Esophagus squamous epithelium (tissue), 5 donors: Measurements from ENCODE around the gene FSTL4. TPM values are rescaled to one million over a fixed set of nuclear protein-coding genes. Genes with fewer than 3 reads are reported as not detected.

Source experiments
- DNase-seq: peaks from one replicate; lab custom pipeline; 2025; lab: John Stamatoyannopoulos, UW
- H3K27ac ChIP-seq, 4 donors: fragments of 200-600 bp; sonication (generic); one replicate each; pipeline ENCODE4 v1.5.1; 2016 to 2019; ENCODE audit warnings: mild to moderate bottlenecking in 1 of 4
- H3K27me3 ChIP-seq, 4 donors: fragments of 200-600 bp; sonication (generic); 1 replicate in 3 of 4; 2 replicates in 1 of 4; pipeline versions ENCODE4 v1.5.1 to v1.6.0; 2017 to 2021; ENCODE audit warnings: antibody characterized with exemption in 1 of 4
- H3K36me3 ChIP-seq, 3 donors: fragments of 200-600 bp; sonication (generic); one replicate each; pipeline ENCODE4 v1.5.1; 2016 to 2019
- H3K4me1 ChIP-seq, 3 donors: fragments of 200-600 bp; sonication (generic); one replicate each; pipeline ENCODE4 v1.5.1; 2017 to 2019
- H3K4me3 ChIP-seq, 4 donors: fragments of 200-600 bp; sonication (generic); 1 replicate in 3 of 4; 2 replicates in 1 of 4; pipeline ENCODE4 v1.5.1; 2016 to 2019; ENCODE audit warnings: mild to moderate bottlenecking in 2 of 4, moderate library complexity in 1 of 4
- H3K9me3 ChIP-seq, 3 donors: fragments of 200-600 bp; sonication (generic); one replicate each; pipeline ENCODE4 v1.5.1; 2016 to 2019
- POLR2A ChIP-seq, 4 donors: fragments of 450-650 bp; IDR thresholded peaks; one replicate each; pipeline ENCODE4 v1.6.1; 2017; ENCODE audit warnings: antibody characterized with exemption in 4 of 4, mild to moderate bottlenecking in 4 of 4, moderate library complexity in 3 of 4
- WGBS, 2 donors: methylation state at CpG; one replicate each; pipeline ENCODE4 v1.1.5; 2018; 5-methylcytosine and 5-hydroxymethylcytosine counted together
- intact Hi-C: fragments of 100-400 bp; cut with DNase I; formaldehyde crosslinking; loops from one replicate; pipeline ENCODE4 v1.15.0; 2022
- total RNA-seq, 4 donors: library from RNA; depleted of rRNA; stranded (reverse); fragments of >200 nt; gene quantifications; one replicate each; pipeline ENCODE4 v1.1.0, GENCODE V29; 2016
- TF ChIP-seq, protein P1 (sequence below), 6 experiments: fragments of 450-650 bp in 4 of 6; fragments of 200-600 bp in 2 of 6; sonication (generic) in 2 of 6; IDR thresholded peaks; one replicate each; pipeline ENCODE4 v1.5.1; 2016 to 2019; ENCODE audit warnings: antibody characterized with exemption in 6 of 6, mild to moderate bottlenecking in 4 of 6, moderate library complexity in 4 of 6
- donor health status: DM: yes; HTN: yes; CAD: no.

Gene FSTL4
- total RNA-seq, 4 donors from 2014 or later: 0.53 to 4.1 (median 1.4) TPM

DNA sequence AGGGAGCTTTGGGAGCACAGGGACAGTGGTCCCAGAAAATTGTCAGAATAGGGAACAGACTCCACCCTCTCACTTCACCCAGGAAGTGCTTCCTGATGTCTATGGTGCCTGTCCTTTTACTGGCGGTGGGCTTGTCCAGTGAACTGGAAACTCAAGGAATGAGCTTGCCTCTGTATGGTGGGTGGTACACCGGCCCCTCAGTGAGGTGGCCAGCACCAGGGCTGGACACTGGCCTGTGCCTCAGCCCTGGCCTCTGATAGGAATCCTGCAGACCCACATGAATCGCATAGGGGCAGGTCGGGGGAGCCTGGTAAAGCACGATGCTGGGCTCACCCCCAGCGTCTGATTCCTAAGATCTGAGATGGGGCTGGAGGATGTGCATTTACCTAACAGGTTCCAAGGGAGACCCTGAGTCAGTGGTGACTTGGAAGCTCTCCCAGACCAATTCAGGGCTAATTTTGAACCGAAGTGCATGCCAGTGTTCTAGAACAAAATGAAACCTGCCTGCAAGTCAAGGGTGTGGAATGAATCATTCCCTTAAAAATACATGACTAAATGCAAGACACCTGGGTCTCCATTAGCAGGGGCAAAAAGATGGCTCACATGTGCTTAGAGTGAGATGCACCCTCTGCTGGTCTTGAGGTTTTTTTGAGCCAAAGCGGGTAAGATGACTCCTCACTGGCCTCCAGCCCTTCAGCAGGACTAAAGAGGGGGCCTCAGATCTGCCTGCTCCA is 382.2 kb downstream of the FSTL4 start:
- peaks cover 0 to 53% (median 0%) of the 10 kb centered on the region in 3 donors for H3K4me1 ChIP-seq
- TF ChIP-seq, protein P1, sequence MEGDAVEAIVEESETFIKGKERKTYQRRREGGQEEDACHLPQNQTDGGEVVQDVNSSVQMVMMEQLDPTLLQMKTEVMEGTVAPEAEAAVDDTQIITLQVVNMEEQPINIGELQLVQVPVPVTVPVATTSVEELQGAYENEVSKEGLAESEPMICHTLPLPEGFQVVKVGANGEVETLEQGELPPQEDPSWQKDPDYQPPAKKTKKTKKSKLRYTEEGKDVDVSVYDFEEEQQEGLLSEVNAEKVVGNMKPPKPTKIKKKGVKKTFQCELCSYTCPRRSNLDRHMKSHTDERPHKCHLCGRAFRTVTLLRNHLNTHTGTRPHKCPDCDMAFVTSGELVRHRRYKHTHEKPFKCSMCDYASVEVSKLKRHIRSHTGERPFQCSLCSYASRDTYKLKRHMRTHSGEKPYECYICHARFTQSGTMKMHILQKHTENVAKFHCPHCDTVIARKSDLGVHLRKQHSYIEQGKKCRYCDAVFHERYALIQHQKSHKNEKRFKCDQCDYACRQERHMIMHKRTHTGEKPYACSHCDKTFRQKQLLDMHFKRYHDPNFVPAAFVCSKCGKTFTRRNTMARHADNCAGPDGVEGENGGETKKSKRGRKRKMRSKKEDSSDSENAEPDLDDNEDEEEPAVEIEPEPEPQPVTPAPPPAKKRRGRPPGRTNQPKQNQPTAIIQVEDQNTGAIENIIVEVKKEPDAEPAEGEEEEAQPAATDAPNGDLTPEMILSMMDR (IDR thresholded peaks at IDR 0.05): no peak
- TF ChIP-seq POLR2A (IDR thresholded peaks at IDR 0.05): no peak
- intact Hi-C loops: no loop called here
- H3K9me3 ChIP-seq: no peaks in the 10 kb centered on the region
- H3K36me3 ChIP-seq: no peaks in the 10 kb centered on the region
- no peak overlapping the region for H3K27ac ChIP-seq
- WGBS, 2 donors: 38 to 67% methylated on average over 2 to 4 of the region's 8 CpGs
- no peaks in the 10 kb centered on the region for H3K27me3 ChIP-seq
- H3K4me3 ChIP-seq: no peak overlapping the region
- DNase-seq: no peak

DNA sequence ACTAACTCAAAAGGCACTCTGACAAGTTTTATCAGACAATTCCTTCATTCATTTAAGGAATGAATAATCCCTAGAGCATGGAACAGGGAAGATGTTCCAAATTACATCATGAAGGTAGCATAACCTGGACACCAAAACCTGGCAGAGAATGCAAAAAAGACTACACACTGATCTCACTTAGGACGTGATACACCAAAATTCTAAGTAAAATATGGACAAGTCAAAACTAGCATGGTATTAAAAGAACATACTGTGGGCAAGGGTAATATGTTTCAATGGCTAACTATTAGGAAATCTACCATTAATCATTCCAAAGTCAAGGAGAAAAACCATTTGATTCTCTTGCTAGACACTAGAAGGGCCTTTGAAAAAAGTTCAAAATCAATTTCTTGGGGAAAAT is 384.0 kb downstream of the FSTL4 start:
- intact Hi-C loops: no loop called here
- TF ChIP-seq POLR2A (IDR thresholded peaks at IDR 0.05): no peak
- TF ChIP-seq, protein P1 (IDR thresholded peaks at IDR 0.05): no peak

DNA sequence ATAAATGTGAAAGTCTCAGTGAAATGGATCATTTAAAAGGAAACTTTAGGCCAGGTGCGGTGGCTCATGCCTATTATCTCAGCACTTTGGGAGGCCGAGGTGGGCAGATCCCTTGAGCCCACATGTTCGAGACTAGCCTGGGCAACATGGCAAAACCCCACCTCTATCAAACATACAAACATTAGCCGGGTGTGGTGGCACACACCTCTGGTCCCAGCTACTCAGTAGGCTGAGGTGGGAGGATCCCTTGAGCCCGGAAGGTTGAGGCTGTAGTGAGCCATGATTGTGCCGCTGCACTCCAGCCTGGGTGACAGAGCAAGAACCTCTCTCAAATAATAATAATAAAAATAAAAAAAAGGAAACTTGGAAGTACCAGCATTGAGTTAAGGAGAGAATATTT is 384.4 kb downstream of the FSTL4 start:
- Histone ChIP-seq H3K36me3 (no peaks in the 10 kb centered on the region), H3K4me1 (peaks cover 0 to 53% (median 0%) of the 10 kb centered on the region in 3 donors), H3K27me3 (no peaks in the 10 kb centered on the region), H3K9me3 (no peaks in the 10 kb centered on the region), H3K27ac (no peak overlapping the region), H3K4me3 (no peak overlapping the region)
- intact Hi-C loops: no loop called here
- DNase-seq: no peak
- TF ChIP-seq POLR2A (IDR thresholded peaks at IDR 0.05): no peak
- TF ChIP-seq, protein P1 (IDR thresholded peaks at IDR 0.05): no peak
- WGBS, 2 donors: 39 to 59% methylated on average over 6 of the region's 6 CpGs

More for the DNA sequence above, 384.0 kb downstream of the FSTL4 start:
- WGBS, 2 donors: 50 to 53% methylated on average over 1 of the region's 1 CpG
- DNase-seq: no peak
- no peak overlapping the region for H3K27ac ChIP-seq
- H3K4me3 ChIP-seq: no peak overlapping the region
- peaks cover 0 to 53% (median 0%) of the 10 kb centered on the region in 3 donors for H3K4me1 ChIP-seq
- H3K27me3 ChIP-seq: no peaks in the 10 kb centered on the region
- H3K9me3 ChIP-seq: no peaks in the 10 kb centered on the region
- no peaks in the 10 kb centered on the region for H3K36me3 ChIP-seq

DNA sequence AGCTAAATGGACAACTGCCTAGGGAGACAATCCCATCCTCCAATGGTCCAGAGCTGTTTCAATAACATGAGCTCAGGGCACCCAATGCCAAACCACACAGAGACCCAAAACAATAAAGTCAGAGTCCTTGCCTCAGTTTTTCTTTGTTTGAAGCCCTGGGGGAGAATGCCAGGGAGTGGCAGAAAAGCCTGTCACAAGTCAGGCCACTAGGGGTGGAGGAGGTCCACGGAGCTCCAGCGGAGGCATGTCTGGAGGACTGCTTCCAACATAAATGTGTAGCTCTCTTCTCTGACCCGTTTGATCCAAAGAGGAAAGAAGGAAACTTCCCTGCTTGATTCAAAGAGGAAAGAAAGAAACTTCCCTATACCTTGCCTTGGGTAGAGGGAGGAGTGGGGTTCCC is 385.3 kb downstream of the FSTL4 start:
- Histone ChIP-seq H3K36me3 (no peaks in the 10 kb centered on the region), H3K4me3 (no peak overlapping the region), H3K4me1 (peaks cover 0 to 53% (median 0%) of the 10 kb centered on the region in 3 donors), H3K27ac (no peak overlapping the region), H3K9me3 (no peaks in the 10 kb centered on the region), H3K27me3 (no peaks in the 10 kb centered on the region)
- TF ChIP-seq, protein P1 (IDR thresholded peaks at IDR 0.05): no peak
- no peak for TF ChIP-seq POLR2A (IDR thresholded peaks at IDR 0.05)
- intact Hi-C loops: no loop called here
- no peak for DNase-seq
- WGBS, 2 donors: 53 to 54% methylated on average over 3 of the region's 3 CpGs

DNA sequence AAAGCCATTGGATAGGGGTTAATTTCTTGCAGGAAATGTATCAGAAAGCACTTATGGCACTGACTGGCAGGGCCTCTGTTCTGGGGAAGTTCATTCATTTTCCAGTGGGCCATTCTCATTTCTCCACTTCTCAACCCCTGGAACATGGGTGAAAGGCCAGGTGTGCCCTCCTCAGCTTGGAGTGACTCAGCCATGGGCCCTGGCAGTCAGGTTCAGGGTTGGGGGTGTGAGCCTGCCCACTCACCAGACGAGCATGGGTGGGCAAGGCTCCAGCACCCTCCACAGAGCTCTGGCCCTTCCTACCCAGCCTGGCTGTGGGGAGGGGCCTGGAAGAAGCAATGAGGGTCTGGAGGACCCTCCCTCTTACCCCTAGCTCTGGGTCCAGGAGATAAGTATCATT is 386.2 kb downstream of the FSTL4 start:
- Histone ChIP-seq H3K4me1 (peaks cover 0 to 49% (median 0%) of the 10 kb centered on the region in 3 donors), H3K27me3 (no peaks in the 10 kb centered on the region), H3K9me3 (no peaks in the 10 kb centered on the region), H3K36me3 (no peaks in the 10 kb centered on the region), H3K4me3 (no peak overlapping the region), H3K27ac (no peak overlapping the region)
- no peak for DNase-seq
- intact Hi-C loops: no loop called here
- WGBS, 2 donors: no CpG with 5 or more reads among the region's 1 CpG
- TF ChIP-seq, protein P1 (IDR thresholded peaks at IDR 0.05): no peak
- TF ChIP-seq POLR2A (IDR thresholded peaks at IDR 0.05): no peak
